GM12878 (cell line): ENCODE measurements around the gene MRPL53. TPM values are rescaled to one million over a fixed set of nuclear protein-coding genes. Genes with fewer than 3 reads are reported as not detected.

Experiments
- KDM1A ChIP-seq: fragments of 200-600 bp; sonication (generic); IDR thresholded peaks from 2 replicates; pipeline ENCODE4 v1.6.1; 2016; ENCODE audit warnings: borderline replicate concordance
- polyA plus RNA-seq, 11 experiments: library from polyadenylated mRNA; depleted of rRNA in 4 of 11; unstranded in 6 of 11; stranded (reverse) in 5 of 11; fragments of >200 nt; fragmentation: Nextera tagmentation in 4 of 11; fragmentation: Illumina TruSeq in 1 of 11; extraction: Ambion mirVana in 4 of 11; extraction: Trizol in 1 of 11; gene quantifications; 1 replicate in 1 of 11; 2 replicates in 10 of 11; pipeline versions ENCODE4 v1.2.1 to v1.2.3, GENCODE V29; 2011 to 2016; ENCODE audit warnings: inconsistent platforms in 2 of 11, missing spikeins in 2 of 11, low read depth in 1 of 11
- total RNA-seq, 4 experiments: library from RNA; depleted of rRNA in 3 of 4; stranded (reverse); fragments of >200 nt in 3 of 4; fragmentation: Illumina TruSeq in 1 of 4; extraction: Trizol in 1 of 4; gene quantifications; 2 replicates each; pipeline versions ENCODE4 v1.2.1 to v1.2.3, GENCODE V29; 2013 to 2021
- TF ChIP-seq, protein P1 (sequence below): IDR thresholded peaks from 2 replicates; pipeline ENCODE4 v1.6.1; 2012; ENCODE audit warnings: mild to moderate bottlenecking, low read depth, low read length
- TF ChIP-seq, protein P2 (sequence below): fragments of 450-650 bp; IDR thresholded peaks from 2 replicates; pipeline ENCODE4 v1.6.1; 2017; ENCODE audit warnings: mild to moderate bottlenecking, moderate library complexity

The MRPL53 gene
- total and polyA plus RNA-seq, 10 of the 15 experiments (the other 5 are each of a cell fraction or from before 2014, with no cell fraction given) = 15.1 to 167 (median 80.9) TPM

DNA sequence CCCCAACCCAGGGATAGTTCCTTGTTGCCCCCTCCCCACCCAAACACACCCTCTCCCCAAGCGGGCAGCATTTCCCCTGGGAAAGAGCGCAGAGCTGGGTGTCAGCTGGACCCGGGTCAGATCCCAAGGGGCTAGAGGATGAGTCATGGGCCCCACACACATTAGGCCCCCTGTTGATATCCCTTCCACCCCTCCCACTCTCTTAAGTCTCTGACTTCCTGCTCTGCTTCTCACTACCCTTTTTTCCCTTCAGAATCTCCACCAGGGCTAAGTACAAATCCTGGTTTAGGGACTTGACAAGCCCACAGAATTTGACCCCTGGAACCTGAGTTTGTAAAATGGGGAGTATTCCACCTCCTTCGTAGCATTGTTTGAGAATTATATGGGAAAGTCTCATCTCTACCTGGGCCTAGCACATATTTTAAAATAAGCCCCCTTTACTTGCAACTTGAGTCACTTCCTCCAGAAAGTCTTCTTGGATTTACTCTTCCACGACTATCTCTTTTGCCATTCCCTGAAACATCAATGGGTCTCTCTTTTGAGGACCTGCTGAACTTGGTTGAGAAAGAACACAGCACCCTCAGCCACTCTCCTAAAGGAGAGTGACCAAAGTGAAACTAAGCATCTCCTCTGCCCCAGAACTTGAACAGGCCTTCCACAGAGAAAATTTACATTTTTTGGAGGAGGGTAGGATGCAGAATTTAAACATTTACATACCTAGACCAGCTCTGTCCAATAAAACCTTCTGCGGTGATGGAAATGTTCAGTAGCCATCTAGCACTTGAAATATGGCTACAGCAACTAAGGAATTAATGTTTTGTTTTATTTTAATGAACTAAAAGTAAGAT lies 35.4 kb downstream of the MRPL53 start (continued):
- TF ChIP-seq, protein P1, sequence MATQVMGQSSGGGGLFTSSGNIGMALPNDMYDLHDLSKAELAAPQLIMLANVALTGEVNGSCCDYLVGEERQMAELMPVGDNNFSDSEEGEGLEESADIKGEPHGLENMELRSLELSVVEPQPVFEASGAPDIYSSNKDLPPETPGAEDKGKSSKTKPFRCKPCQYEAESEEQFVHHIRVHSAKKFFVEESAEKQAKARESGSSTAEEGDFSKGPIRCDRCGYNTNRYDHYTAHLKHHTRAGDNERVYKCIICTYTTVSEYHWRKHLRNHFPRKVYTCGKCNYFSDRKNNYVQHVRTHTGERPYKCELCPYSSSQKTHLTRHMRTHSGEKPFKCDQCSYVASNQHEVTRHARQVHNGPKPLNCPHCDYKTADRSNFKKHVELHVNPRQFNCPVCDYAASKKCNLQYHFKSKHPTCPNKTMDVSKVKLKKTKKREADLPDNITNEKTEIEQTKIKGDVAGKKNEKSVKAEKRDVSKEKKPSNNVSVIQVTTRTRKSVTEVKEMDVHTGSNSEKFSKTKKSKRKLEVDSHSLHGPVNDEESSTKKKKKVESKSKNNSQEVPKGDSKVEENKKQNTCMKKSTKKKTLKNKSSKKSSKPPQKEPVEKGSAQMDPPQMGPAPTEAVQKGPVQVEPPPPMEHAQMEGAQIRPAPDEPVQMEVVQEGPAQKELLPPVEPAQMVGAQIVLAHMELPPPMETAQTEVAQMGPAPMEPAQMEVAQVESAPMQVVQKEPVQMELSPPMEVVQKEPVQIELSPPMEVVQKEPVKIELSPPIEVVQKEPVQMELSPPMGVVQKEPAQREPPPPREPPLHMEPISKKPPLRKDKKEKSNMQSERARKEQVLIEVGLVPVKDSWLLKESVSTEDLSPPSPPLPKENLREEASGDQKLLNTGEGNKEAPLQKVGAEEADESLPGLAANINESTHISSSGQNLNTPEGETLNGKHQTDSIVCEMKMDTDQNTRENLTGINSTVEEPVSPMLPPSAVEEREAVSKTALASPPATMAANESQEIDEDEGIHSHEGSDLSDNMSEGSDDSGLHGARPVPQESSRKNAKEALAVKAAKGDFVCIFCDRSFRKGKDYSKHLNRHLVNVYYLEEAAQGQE = no peak
- TF ChIP-seq, protein P2, sequence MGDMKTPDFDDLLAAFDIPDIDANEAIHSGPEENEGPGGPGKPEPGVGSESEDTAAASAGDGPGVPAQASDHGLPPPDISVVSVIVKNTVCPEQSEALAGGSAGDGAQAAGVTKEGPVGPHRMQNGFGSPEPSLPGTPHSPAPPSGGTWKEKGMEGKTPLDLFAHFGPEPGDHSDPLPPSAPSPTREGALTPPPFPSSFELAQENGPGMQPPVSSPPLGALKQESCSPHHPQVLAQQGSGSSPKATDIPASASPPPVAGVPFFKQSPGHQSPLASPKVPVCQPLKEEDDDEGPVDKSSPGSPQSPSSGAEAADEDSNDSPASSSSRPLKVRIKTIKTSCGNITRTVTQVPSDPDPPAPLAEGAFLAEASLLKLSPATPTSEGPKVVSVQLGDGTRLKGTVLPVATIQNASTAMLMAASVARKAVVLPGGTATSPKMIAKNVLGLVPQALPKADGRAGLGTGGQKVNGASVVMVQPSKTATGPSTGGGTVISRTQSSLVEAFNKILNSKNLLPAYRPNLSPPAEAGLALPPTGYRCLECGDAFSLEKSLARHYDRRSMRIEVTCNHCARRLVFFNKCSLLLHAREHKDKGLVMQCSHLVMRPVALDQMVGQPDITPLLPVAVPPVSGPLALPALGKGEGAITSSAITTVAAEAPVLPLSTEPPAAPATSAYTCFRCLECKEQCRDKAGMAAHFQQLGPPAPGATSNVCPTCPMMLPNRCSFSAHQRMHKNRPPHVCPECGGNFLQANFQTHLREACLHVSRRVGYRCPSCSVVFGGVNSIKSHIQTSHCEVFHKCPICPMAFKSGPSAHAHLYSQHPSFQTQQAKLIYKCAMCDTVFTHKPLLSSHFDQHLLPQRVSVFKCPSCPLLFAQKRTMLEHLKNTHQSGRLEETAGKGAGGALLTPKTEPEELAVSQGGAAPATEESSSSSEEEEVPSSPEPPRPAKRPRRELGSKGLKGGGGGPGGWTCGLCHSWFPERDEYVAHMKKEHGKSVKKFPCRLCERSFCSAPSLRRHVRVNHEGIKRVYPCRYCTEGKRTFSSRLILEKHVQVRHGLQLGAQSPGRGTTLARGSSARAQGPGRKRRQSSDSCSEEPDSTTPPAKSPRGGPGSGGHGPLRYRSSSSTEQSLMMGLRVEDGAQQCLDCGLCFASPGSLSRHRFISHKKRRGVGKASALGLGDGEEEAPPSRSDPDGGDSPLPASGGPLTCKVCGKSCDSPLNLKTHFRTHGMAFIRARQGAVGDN = no peak
- no peak for TF ChIP-seq KDM1A
